Panc1 (cell line): Measurements from ENCODE around the gene ZNF469.

Experiments used
- POLR2AphosphoS5 ChIP-seq: IDR thresholded peaks from 2 replicates; pipeline ENCODE4 v1.6.1; 2012; ENCODE audit warnings: mild to moderate bottlenecking, low read depth, low read length, moderate library complexity
- TCF7L2 ChIP-seq: IDR thresholded peaks from 2 replicates; pipeline ENCODE4 v1.6.1; 2011; ENCODE audit warnings: mild to moderate bottlenecking, low read depth, low read length, inconsistent platforms
- TF ChIP-seq, protein P1 (sequence below): fragments of 450-650 bp; IDR thresholded peaks from 2 replicates; pipeline ENCODE4 v1.5.1; 2017; ENCODE audit warnings: mild to moderate bottlenecking
- TF ChIP-seq, protein P2 (sequence below), 2 experiments: IDR thresholded peaks; 2 replicates each; pipeline ENCODE4 v1.6.1; 2011 to 2012; ENCODE audit warnings: low read depth in 2 of 2, control low read depth in 1 of 2, low read length in 1 of 2, mild to moderate bottlenecking in 1 of 2, moderate library complexity in 1 of 2; ENCODE audit not compliant: insufficient read depth in 1 of 2

DNA sequence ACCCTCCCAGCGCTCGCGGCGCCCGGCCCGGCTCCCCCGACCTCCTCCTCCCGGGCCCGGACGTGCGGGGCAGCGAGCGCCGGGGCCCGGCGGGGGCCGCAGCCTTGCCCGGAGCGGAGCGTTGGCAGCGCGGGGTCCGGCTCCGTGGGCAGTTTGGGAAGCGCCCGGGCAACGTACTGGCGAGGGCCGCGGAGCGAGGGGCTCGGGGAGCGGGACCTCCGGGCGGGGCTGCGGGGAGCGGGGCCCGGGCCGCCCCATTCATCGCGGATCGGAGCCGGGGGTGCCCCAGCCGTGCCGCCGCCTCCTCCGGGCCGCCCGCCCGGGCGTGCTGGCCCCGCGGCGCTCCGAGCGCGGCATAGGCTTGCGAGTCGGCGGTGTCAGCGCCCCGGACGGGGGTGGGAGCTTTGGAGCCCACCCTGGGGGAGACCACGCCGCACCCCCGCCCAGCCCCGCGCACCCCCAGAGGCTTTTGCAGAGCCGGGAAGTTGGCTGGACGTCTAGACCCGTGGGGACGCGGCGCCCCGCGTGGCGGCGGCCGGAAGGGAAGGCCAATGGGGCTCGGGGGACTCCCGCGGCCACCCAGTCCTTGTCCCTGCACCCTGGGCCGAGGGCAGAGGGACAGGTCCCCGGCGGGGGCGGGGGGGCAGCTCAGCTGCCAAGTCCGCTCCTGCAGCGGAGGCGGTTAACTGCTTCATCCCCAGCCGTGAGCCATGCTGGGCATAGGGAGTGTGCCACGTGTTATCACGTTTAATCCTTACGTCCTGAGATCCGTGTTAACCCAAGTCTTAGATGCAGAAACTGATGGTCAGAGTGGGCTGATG lies 852 bp downstream of the ZNF469 start:
- TF ChIP-seq, protein P1, sequence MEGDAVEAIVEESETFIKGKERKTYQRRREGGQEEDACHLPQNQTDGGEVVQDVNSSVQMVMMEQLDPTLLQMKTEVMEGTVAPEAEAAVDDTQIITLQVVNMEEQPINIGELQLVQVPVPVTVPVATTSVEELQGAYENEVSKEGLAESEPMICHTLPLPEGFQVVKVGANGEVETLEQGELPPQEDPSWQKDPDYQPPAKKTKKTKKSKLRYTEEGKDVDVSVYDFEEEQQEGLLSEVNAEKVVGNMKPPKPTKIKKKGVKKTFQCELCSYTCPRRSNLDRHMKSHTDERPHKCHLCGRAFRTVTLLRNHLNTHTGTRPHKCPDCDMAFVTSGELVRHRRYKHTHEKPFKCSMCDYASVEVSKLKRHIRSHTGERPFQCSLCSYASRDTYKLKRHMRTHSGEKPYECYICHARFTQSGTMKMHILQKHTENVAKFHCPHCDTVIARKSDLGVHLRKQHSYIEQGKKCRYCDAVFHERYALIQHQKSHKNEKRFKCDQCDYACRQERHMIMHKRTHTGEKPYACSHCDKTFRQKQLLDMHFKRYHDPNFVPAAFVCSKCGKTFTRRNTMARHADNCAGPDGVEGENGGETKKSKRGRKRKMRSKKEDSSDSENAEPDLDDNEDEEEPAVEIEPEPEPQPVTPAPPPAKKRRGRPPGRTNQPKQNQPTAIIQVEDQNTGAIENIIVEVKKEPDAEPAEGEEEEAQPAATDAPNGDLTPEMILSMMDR, result no peak; the same call in 1 of the 2 replicates
- TF ChIP-seq, protein P2, sequence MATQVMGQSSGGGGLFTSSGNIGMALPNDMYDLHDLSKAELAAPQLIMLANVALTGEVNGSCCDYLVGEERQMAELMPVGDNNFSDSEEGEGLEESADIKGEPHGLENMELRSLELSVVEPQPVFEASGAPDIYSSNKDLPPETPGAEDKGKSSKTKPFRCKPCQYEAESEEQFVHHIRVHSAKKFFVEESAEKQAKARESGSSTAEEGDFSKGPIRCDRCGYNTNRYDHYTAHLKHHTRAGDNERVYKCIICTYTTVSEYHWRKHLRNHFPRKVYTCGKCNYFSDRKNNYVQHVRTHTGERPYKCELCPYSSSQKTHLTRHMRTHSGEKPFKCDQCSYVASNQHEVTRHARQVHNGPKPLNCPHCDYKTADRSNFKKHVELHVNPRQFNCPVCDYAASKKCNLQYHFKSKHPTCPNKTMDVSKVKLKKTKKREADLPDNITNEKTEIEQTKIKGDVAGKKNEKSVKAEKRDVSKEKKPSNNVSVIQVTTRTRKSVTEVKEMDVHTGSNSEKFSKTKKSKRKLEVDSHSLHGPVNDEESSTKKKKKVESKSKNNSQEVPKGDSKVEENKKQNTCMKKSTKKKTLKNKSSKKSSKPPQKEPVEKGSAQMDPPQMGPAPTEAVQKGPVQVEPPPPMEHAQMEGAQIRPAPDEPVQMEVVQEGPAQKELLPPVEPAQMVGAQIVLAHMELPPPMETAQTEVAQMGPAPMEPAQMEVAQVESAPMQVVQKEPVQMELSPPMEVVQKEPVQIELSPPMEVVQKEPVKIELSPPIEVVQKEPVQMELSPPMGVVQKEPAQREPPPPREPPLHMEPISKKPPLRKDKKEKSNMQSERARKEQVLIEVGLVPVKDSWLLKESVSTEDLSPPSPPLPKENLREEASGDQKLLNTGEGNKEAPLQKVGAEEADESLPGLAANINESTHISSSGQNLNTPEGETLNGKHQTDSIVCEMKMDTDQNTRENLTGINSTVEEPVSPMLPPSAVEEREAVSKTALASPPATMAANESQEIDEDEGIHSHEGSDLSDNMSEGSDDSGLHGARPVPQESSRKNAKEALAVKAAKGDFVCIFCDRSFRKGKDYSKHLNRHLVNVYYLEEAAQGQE (IDR thresholded peaks at IDR 0.05; ENCODE audit: insufficient read depth in 1 of 2, low read depth in 2 of 2, low read length in 1 of 2), result no peak
- TF ChIP-seq POLR2AphosphoS5 (no peak), TCF7L2 (no peak)
